Measurements from ENCODE around the gene MRPL14.
A peak's percentile ranks its signal among the peaks of the same experiment; 100 is the strongest.

The MRPL14 gene

GRCh38 chr6:44078827-44079671 lies 48.2 kb downstream of the MRPL14 start:
- DNase-seq (ENCODE audit: low spot score) = peak; percentile 66

DNA sequence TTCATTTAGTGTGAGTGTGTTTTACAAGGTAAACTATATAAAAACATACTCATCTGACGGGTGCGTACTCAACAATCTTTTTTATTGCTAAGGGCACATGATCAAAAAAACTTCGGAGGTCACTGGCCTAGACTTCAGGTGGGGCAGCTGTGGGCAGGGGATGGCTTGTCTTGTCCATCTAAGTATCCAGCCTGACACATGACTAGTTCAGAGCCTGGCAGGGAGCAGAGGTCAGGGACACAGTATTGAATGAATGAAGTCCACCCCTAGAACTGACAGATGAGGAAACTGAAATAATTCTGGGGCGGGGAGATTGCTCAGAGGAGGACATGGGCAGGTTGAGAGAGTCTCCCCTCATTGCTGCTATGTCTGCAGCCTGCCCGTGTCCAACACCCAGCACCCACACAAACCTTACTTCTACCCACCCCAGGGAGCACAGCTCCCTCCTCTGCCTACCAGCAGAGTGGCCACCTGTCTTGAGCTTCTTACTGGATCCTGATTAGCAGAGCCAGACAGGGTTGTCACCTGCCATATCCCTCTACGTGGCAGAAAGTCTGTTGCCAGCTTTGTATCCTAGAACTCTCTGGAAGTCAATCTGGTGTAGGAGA lies 48.9 kb downstream of the MRPL14 start:
- DNase-seq (ENCODE audit: low spot score) = no peak

DNA sequence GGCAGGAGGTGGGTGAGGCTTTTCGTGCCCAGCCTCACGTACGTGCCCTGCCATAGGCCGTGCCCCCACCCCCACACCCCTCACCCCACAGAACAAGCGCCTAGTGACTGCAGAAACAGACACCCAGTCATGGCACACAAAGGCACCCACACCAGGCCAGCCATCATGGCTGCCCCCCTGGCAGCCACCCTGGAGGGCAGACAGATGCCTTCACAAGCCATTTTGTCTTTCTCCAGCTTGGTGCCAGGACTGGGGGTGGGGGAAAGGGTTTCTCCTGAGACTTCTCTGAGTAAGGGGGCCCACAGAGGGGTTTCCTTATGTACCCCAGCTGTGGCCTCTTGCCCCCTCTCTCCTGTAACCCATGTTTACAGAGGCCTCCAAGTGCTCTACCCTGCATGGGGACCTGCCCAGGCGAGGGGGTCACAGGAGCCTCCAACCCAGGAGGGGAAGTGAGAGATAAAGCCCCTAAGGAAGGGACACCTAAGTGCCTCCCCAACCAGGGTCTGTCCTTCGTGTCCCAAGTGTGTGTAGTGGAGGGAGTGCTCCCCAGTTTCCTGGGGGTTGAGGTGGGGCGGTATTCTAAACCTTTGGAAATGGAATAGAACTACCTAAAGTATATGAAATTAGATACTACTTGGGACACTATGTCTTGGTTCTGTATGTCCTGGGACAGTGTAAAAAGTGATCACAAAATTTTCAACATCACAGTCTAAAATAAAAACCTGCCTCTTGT lies 49.9 kb downstream of the MRPL14 start:
- no peak for DNase-seq (ENCODE audit: low spot score)

- no peak for DNase-seq (ENCODE audit: low spot score)
Observed at GRCh38 chr6:44076356-44077213, 50.7 kb downstream of the MRPL14 start.

- no peak for DNase-seq (ENCODE audit: low spot score)
Observed at GRCh38 chr6:44075647-44076355, 51.5 kb downstream of the MRPL14 start.

GRCh38 chr6:44074813-44075646 lies 52.2 kb downstream of the MRPL14 start:
- no peak for DNase-seq (ENCODE audit: low spot score)

GRCh38 chr6:44074439-44074812 lies 52.8 kb downstream of the MRPL14 start:
- DNase-seq (ENCODE audit: low spot score) = peak; percentile 53

GRCh38 chr6:44073612-44074438 lies 53.4 kb downstream of the MRPL14 start:
- DNase-seq (ENCODE audit: low spot score) = no peak

- DNase-seq (ENCODE audit: low spot score) = peak; percentile 66
Observed at GRCh38 chr6:44072959-44073611, 54.2 kb downstream of the MRPL14 start.

DNA sequence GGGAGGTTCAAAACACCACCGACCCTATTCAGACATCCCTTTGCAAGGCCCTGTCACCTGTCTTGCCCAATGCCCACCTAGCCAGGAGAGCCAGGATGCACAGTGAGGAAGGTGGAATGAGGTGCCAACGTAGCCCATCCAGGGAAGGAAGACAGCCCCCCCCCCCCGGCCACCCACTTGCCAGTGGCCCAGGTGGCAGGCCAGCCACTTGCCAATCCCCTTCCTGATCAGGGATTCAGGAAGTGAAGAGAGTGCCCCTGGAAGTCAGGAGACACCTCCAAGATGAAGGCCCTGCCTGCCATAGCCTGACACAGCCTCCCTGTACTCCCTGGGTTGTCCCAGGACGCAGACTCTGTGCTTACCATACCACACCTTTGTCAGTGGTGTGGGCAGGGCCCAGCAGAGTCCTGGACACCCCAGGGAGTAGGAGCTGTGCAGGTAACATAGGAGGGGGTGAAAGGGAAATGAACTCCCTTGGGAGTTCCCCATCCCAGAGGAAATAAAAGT lies 54.7 kb downstream of the MRPL14 start:
- DNase-seq (ENCODE audit: low spot score) = no peak

GRCh38 chr6:44071670-44072451 lies 55.4 kb downstream of the MRPL14 start:
- DNase-seq (ENCODE audit: low spot score) = no peak

- DNase-seq (ENCODE audit: low spot score) = no peak
Observed at GRCh38 chr6:44068607-44069296, 58.5 kb downstream of the MRPL14 start.

GRCh38 chr6:44067173-44068139 lies 59.8 kb downstream of the MRPL14 start:
- DNase-seq (ENCODE audit: low spot score) = no peak

GRCh38 chr6:44066394-44067172 lies 60.7 kb downstream of the MRPL14 start:
- no peak for DNase-seq (ENCODE audit: low spot score)

GRCh38 chr6:44065443-44066140 lies 61.7 kb downstream of the MRPL14 start:
- no peak for DNase-seq (ENCODE audit: low spot score)

Data from CD4-positive, alpha-beta T cell treated with Interleukin-6 at 100 ng/mL for 8 hours (primary cell).